ENCODE results near the gene NAA11. TPM values are rescaled to one million over a fixed set of nuclear protein-coding genes. Genes with fewer than 3 reads are reported as not detected.

NAA11 gene
- total RNA-seq, 2 experiments from 2014 or later: not detected

- Histone ChIP-seq H2AFZ (ENCODE audit: low read length) (no peak overlapping the region), H3K9me3 (ENCODE audit: low read length) (no peaks in the 10 kb centered on the region), H3K4me2 (ENCODE audit: low read length) (no peak overlapping the region), H3K4me3 (ENCODE audit: low read depth, low read length, poor library complexity, severe bottlenecking) (no peak overlapping the region), H3K27ac (ENCODE audit: low read depth, low read length, poor library complexity, severe bottlenecking) (no peak overlapping the region), H3K36me3 (ENCODE audit: insufficient read depth, low read length) (no peaks in the 10 kb centered on the region), H3K9me2 (ENCODE audit: insufficient read depth, low read length) (no peaks in the 10 kb centered on the region), H3K79me2 (ENCODE audit: insufficient read depth, low read depth, low read length) (no peaks in the 10 kb centered on the region), H3K4me1 (ENCODE audit: insufficient read depth, low read length, poor library complexity, severe bottlenecking) (no peaks in the 10 kb centered on the region), H4K20me1 (ENCODE audit: insufficient read depth, low read length) (no peaks in the 10 kb centered on the region)
- ChIA-PET CTCF (ENCODE audit: unreplicated experiment) (interaction anchor here (0.5 kb wide), 1 partner anchor 217 kb away, joined by 3 read pairs; no protein-coding TSS in a partner anchor), POLR2A (no interaction called here)
- TF ChIP-seq, protein P1, sequence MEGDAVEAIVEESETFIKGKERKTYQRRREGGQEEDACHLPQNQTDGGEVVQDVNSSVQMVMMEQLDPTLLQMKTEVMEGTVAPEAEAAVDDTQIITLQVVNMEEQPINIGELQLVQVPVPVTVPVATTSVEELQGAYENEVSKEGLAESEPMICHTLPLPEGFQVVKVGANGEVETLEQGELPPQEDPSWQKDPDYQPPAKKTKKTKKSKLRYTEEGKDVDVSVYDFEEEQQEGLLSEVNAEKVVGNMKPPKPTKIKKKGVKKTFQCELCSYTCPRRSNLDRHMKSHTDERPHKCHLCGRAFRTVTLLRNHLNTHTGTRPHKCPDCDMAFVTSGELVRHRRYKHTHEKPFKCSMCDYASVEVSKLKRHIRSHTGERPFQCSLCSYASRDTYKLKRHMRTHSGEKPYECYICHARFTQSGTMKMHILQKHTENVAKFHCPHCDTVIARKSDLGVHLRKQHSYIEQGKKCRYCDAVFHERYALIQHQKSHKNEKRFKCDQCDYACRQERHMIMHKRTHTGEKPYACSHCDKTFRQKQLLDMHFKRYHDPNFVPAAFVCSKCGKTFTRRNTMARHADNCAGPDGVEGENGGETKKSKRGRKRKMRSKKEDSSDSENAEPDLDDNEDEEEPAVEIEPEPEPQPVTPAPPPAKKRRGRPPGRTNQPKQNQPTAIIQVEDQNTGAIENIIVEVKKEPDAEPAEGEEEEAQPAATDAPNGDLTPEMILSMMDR (conservative IDR thresholded peaks at IDR 0.05; ENCODE audit: low read length): no peak
- no peak for TF ChIP-seq EZH2phosphoT487 (IDR thresholded peaks at IDR 0.05; ENCODE audit: borderline replicate concordance, low read depth, low read length)
- no peak for DNase-seq (ENCODE audit: low spot score)
- intact Hi-C loops (cut with micrococcal nuclease; ENCODE audit: unreplicated experiment): no loop called here
- BruUV-seq (replicated peaks): no TSS peak
These were observed 34.1 kb upstream of the NAA11 start for GRCh38 chr4:79360006-79360405.

GRCh38 chr4:79358438-79358837 lies 32.6 kb upstream of the NAA11 start:
- H3K4me2 ChIP-seq (ENCODE audit: low read length): no peak overlapping the region
- no peaks in the 10 kb centered on the region for H3K36me3 ChIP-seq (ENCODE audit: insufficient read depth, low read length)
- no peak for TF ChIP-seq EZH2phosphoT487 (IDR thresholded peaks at IDR 0.05; ENCODE audit: borderline replicate concordance, low read depth, low read length)
- TF ChIP-seq, protein P1 (conservative IDR thresholded peaks at IDR 0.05; ENCODE audit: low read length): no peak
- H3K27ac ChIP-seq (ENCODE audit: low read depth, low read length, poor library complexity, severe bottlenecking): no peak overlapping the region
- intact Hi-C loops (cut with micrococcal nuclease; ENCODE audit: unreplicated experiment): no loop called here
- POLR2A ChIA-PET: interaction anchor here (1.2 kb wide), 1 partner anchor 10 kb away, joined by 3 read pairs; no protein-coding TSS in a partner anchor
- BruUV-seq (replicated peaks): no TSS peak
- H3K4me1 ChIP-seq (ENCODE audit: insufficient read depth, low read length, poor library complexity, severe bottlenecking): no peaks in the 10 kb centered on the region
- no peak for DNase-seq (ENCODE audit: low spot score)
- H3K4me3 ChIP-seq (ENCODE audit: low read depth, low read length, poor library complexity, severe bottlenecking): no peak overlapping the region
- CTCF ChIA-PET (ENCODE audit: unreplicated experiment): no interaction called here
- no peaks in the 10 kb centered on the region for H4K20me1 ChIP-seq (ENCODE audit: insufficient read depth, low read length)
- H3K9me2 ChIP-seq (ENCODE audit: insufficient read depth, low read length): no peaks in the 10 kb centered on the region
- no peak overlapping the region for H2AFZ ChIP-seq (ENCODE audit: low read length)
- H3K9me3 ChIP-seq (ENCODE audit: low read length): no peaks in the 10 kb centered on the region
- H3K79me2 ChIP-seq (ENCODE audit: insufficient read depth, low read depth, low read length): no peaks in the 10 kb centered on the region

DNA sequence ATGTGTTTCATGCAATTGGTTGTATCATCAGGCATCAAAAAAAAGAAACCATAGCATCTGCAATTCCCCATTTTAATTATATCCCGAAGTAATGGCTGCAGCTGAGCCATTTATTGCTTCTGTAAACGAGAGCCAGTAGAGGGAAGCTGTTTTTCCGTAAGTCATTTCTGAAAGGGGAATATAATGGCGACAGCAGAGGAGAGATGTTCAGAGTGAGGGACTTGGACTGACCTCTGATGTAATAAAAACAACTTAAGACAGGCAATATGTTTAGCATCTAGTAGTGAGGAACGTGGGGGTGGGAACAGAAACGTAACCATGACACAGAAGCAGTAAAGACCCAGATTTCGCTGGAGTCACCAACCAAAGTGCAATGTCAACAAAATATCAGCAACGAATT lies 31.5 kb upstream of the NAA11 start:
- no peaks in the 10 kb centered on the region for H3K4me1 ChIP-seq (ENCODE audit: insufficient read depth, low read length, poor library complexity, severe bottlenecking)
- no TSS peak for BruUV-seq (replicated peaks)
- no peaks in the 10 kb centered on the region for H3K9me3 ChIP-seq (ENCODE audit: low read length)
- no peak overlapping the region for H2AFZ ChIP-seq (ENCODE audit: low read length)
- intact Hi-C loops (cut with micrococcal nuclease; ENCODE audit: unreplicated experiment): no loop called here
- H3K4me2 ChIP-seq (ENCODE audit: low read length): no peak overlapping the region
- TF ChIP-seq, protein P1 (conservative IDR thresholded peaks at IDR 0.05; ENCODE audit: low read length): no peak
- no peak for TF ChIP-seq EZH2phosphoT487 (IDR thresholded peaks at IDR 0.05; ENCODE audit: borderline replicate concordance, low read depth, low read length)
- H3K9me2 ChIP-seq (ENCODE audit: insufficient read depth, low read length): no peaks in the 10 kb centered on the region
- H3K79me2 ChIP-seq (ENCODE audit: insufficient read depth, low read depth, low read length): no peaks in the 10 kb centered on the region
- no peaks in the 10 kb centered on the region for H3K36me3 ChIP-seq (ENCODE audit: insufficient read depth, low read length)
- H3K4me3 ChIP-seq (ENCODE audit: low read depth, low read length, poor library complexity, severe bottlenecking): no peak overlapping the region
- no peaks in the 10 kb centered on the region for H4K20me1 ChIP-seq (ENCODE audit: insufficient read depth, low read length)
- H3K27ac ChIP-seq (ENCODE audit: low read depth, low read length, poor library complexity, severe bottlenecking): no peak overlapping the region
- CTCF ChIA-PET (ENCODE audit: unreplicated experiment): no interaction called here
- DNase-seq (ENCODE audit: low spot score): no peak
- POLR2A ChIA-PET: interaction anchor here (0.7 kb wide), 1 partner anchor 428 kb away, joined by 3 read pairs; no protein-coding TSS in a partner anchor
